Kidney (tissue), 14 donors: Measurements from ENCODE around the gene HDDC3. TPM values are rescaled to one million over a fixed set of nuclear protein-coding genes. Genes with fewer than 3 reads are reported as not detected.
A peak's percentile ranks its signal among the peaks of the same experiment; 100 is the strongest.

Experiments
- DNase-seq, 5 donors: peaks; one replicate each; pipeline ENCODE4 v3.0.0-alpha.2; 2013 to 2020
- FAIRE-seq: peaks from 2 replicates; lab custom pipeline; 2012; peaks lifted over from hg19 to GRCh38; lab: Jason Lieb, UNC
- H3K27ac ChIP-seq, 2 donors: one replicate each; pipeline ENCODE4 v1.7.0; 2013; ENCODE audit warnings: low read depth in 2 of 2, low read length in 2 of 2, inconsistent platforms in 1 of 2
- H3K27me3 ChIP-seq: one replicate; pipeline ENCODE4 v1.7.1; 2013; ENCODE audit warnings: low read length, inconsistent platforms; ENCODE audit not compliant: control insufficient read depth, insufficient read depth
- H3K36me3 ChIP-seq, 3 donors: one replicate each; pipeline versions ENCODE4 v1.7.0 to v1.7.1; 2013; ENCODE audit warnings: low read length in 3 of 3, control low read depth in 1 of 3, inconsistent platforms in 1 of 3; ENCODE audit not compliant: insufficient read depth in 3 of 3, control insufficient read depth in 2 of 3
- H3K4me1 ChIP-seq, 3 donors: one replicate each; pipeline versions ENCODE4 v1.7.0 to v1.7.1; 2013; ENCODE audit warnings: low read length in 3 of 3, inconsistent platforms in 1 of 3, low read depth in 1 of 3; ENCODE audit not compliant: control insufficient read depth in 2 of 3, insufficient read depth in 2 of 3
- H3K4me3 ChIP-seq, 3 donors: one replicate each; pipeline versions ENCODE4 v1.7.0 to v1.8.1; 2013; ENCODE audit warnings: low read length in 3 of 3, control low read depth in 1 of 3, inconsistent platforms in 1 of 3
- H3K9ac ChIP-seq, 3 donors: one replicate each; pipeline versions ENCODE4 v1.7.0 to v1.7.1; 2013; ENCODE audit warnings: low read length in 3 of 3, control low read depth in 1 of 3, inconsistent platforms in 1 of 3
- H3K9me3 ChIP-seq, 3 donors: one replicate each; pipeline versions ENCODE4 v1.7.0 to v1.7.1; 2013; ENCODE audit warnings: low read length in 3 of 3, control low read depth in 1 of 3, inconsistent platforms in 1 of 3; ENCODE audit not compliant: control insufficient read depth in 2 of 3, insufficient read depth in 1 of 3
- intact Hi-C: fragments of 100-400 bp; cut with DNase I; formaldehyde crosslinking; loops from one replicate; pipeline ENCODE4 v1.11.1; 2022
- polyA plus RNA-seq: library from polyadenylated mRNA; stranded (reverse); fragments of 350-450 nt; fragmentation: Illumina TruSeq; extraction: RNeasy Lipid Tissue Mini Kit (QIAGEN cat#74804); gene quantifications from one replicate; pipeline ENCODE4 v1.2.3, GENCODE V29; 2014; ENCODE audit warnings: low read depth, low replicate concordance; ENCODE audit not compliant: insufficient read depth
- total RNA-seq: library from RNA; stranded (reverse); fragmentation: NEBNext Ultra II Directional; extraction: Animal tissue kit (Norgen Biotek cat#: 25700); gene quantifications from one replicate; pipeline ENCODE4 v1.2.1, GENCODE V29; 2021
- TF ChIP-seq, protein P1 (sequence below): IDR thresholded peaks from 3 replicates; pipeline ENCODE4 v1.5.1; 2012; ENCODE audit warnings: mild to moderate bottlenecking, moderate library complexity, borderline replicate concordance; ENCODE audit not compliant: insufficient read depth; ENCODE audit errors: extremely low read depth
- donor health status: control.
- donor health status: control.
- donor health status: control.
- donor health status: control.
- donor health status: control.
- donor health status: DM: yes; HTN: yes; CAD: no.
- donor health status: Normal renal cell carcinoma (clear cell type).

HDDC3 gene
- total and polyA plus RNA-seq, 2 donors from 2014 or later: 15.5 to 47.3 TPM

DNA sequence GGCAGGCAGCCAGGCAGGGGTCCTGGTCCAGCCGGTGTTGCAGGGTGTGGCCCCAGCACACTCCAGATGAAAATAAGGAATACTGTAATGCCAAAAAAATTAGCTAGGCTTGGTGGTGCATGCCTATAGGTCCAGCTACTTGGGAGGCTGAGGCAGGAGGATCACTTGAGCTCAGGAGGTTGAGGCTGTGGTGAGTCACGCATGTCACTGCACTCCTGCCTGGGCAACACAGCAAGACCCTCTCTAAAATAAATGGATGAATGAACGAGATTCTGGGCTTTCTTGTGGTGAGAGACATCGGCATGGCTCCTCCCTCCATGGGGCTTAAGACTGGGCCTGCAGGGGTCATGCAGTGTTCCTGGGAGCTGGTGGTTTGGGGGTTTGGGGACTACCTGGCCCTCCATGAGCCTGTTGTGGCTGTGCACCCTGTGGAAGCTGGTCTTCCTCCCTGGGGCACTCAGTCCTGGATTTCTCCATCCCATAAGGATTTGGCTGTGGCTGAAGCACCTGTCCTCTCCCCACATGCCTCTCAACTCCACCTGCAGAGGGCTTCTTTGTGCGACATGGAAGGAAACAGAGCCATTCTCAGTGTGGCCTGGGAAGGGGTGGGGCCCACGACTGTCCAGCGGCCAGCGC, 14.7 kb upstream of the HDDC3 start:
- FAIRE-seq: no peak
- DNase-seq: peak in 1 of 5 donors; percentile 45
- intact Hi-C loops: no loop called here
- H3K27me3 ChIP-seq: no peaks in the 10 kb centered on the region
- H3K4me3 ChIP-seq: no peak overlapping the region
- no peak overlapping the region for H3K9ac ChIP-seq
- H3K36me3 ChIP-seq: peaks cover 0 to 42% (median 39%) of the 10 kb centered on the region in 3 donors
- no peaks in the 10 kb centered on the region for H3K9me3 ChIP-seq
- no peaks in the 10 kb centered on the region for H3K4me1 ChIP-seq
- no peak overlapping the region for H3K27ac ChIP-seq
- TF ChIP-seq, protein P1, sequence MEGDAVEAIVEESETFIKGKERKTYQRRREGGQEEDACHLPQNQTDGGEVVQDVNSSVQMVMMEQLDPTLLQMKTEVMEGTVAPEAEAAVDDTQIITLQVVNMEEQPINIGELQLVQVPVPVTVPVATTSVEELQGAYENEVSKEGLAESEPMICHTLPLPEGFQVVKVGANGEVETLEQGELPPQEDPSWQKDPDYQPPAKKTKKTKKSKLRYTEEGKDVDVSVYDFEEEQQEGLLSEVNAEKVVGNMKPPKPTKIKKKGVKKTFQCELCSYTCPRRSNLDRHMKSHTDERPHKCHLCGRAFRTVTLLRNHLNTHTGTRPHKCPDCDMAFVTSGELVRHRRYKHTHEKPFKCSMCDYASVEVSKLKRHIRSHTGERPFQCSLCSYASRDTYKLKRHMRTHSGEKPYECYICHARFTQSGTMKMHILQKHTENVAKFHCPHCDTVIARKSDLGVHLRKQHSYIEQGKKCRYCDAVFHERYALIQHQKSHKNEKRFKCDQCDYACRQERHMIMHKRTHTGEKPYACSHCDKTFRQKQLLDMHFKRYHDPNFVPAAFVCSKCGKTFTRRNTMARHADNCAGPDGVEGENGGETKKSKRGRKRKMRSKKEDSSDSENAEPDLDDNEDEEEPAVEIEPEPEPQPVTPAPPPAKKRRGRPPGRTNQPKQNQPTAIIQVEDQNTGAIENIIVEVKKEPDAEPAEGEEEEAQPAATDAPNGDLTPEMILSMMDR: no peak

DNA sequence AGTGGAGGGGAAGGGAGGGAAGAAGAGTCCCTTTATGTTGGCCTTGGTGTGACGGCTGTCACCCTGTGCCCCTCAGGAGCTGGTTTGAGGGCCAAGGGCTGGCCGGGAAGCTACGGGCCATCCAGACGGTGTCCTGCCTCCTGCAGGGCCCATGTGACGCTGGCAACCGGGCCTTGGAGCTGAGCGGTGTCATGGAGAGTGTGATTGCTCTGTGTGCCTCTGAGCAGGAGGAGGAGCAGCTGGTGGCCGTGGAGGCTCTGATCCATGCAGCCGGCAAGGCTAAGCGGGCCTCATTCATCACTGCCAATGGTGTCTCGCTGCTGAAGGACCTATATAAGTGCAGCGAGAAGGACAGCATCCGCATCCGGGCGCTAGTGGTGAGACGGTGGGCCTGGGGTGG, 14.2 kb upstream of the HDDC3 start:
- Histone ChIP-seq H3K4me3 (no peak overlapping the region), H3K9me3 (no peaks in the 10 kb centered on the region), H3K27ac (no peak overlapping the region), H3K27me3 (no peaks in the 10 kb centered on the region), H3K9ac (no peak overlapping the region), H3K36me3 (peaks cover 0 to 43% (median 35%) of the 10 kb centered on the region in 3 donors), H3K4me1 (no peaks in the 10 kb centered on the region)
- FAIRE-seq (no peak), DNase-seq (peak in 1 of 5 donors; percentile 66)
- intact Hi-C loops: no loop called here
- TF ChIP-seq, protein P1: no peak

DNA sequence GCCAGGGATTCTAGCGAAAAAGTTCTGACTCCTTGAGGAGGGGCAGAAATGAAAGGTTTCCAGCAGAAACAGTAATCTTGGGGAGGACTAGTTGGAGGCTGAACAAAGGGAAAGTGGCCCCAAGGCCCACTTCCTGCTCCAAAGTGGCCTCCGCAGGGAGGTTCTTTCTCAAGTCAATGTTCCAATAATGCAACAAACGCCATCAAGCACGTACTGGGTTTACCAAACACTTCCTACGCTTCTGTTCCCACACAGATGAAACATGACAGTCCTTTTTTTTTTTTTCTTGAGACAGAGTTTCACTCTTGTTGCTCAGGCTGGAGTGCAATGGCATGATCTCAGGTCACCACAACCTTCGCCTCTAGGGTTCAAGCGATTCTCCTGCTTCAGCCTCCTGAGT, 12.7 kb upstream of the HDDC3 start:
- no peaks in the 10 kb centered on the region for H3K27me3 ChIP-seq
- peak in 1 of 5 donors; percentile 6 for DNase-seq
- H3K9ac ChIP-seq: no peak overlapping the region
- TF ChIP-seq, protein P1: no peak
- peaks cover 6 to 47% (median 44%) of the 10 kb centered on the region in 3 donors for H3K36me3 ChIP-seq
- intact Hi-C loops: no loop called here
- H3K4me3 ChIP-seq: no peak overlapping the region
- no peak overlapping the region for H3K27ac ChIP-seq
- no peaks in the 10 kb centered on the region for H3K4me1 ChIP-seq
- H3K9me3 ChIP-seq: no peaks in the 10 kb centered on the region
- no peak for FAIRE-seq
